ENCODE measurements around the gene ASAH2. TPM values are rescaled to one million over a fixed set of nuclear protein-coding genes. Genes with fewer than 3 reads are reported as not detected.

Gene ASAH2
- total and polyA plus RNA-seq, 2 of the 8 experiments (the other 6 are each of a cell fraction or from before 2014, with no cell fraction given), result 1.2 to 3.1 TPM

DNA sequence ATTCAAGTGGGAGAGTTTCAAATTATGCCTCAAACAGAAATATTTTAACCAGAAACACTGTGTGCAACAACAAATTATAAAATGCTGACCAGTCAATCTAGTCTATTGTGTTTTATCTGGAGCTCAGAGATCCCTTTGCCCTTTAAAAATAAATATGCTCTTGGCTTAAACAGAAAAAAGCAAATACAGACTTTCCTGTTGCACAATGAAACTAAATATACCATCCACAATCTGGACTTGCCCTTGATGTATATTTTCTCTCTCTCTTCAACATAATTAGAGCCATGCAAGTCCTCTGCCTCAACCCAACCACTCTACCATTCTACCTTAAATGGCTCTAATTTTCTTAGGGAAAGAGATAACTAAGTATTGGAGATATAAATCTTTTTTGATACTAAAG lies 34.9 kb downstream of the ASAH2 start:
- CTCF ChIA-PET (ENCODE audit: partially characterized antibody), result interaction anchor here (0.6 kb wide), 1 partner anchor 391 kb away, joined by 3 read pairs; no protein-coding TSS in a partner anchor
- Histone ChIP-seq H2BK5ac (ENCODE audit: low read depth, low read length) (no peak overlapping the region), H3K4me2 (ENCODE audit: insufficient read depth in 1 of 2, low read depth in 2 of 2, low read length in 2 of 2) (peak overlapping the region in 1 of 2 experiments; percentile 31; a peak in 1 of 4 replicates)
- TF ChIP-seq MAFK (IDR thresholded peaks at IDR 0.05; ENCODE audit: low read depth, low read length) (no peak), SIRT6 (IDR thresholded peaks at IDR 0.05; ENCODE audit: low read length) (no peak), NRF1 (IDR thresholded peaks at IDR 0.05; ENCODE audit: low read depth, low read length) (no peak), CTBP2 (IDR thresholded peaks at IDR 0.05; ENCODE audit: borderline replicate concordance, insufficient read depth, insufficient read length, low read length) (no peak), CHD2 (IDR thresholded peaks at IDR 0.05; ENCODE audit: low read length) (no peak), TEAD4 (IDR thresholded peaks at IDR 0.05; ENCODE audit: low read depth, low read length) (no peak), SAP30 (IDR thresholded peaks at IDR 0.05; ENCODE audit: insufficient read depth, insufficient replicate concordance, low read length) (no peak), KDM5A (IDR thresholded peaks at IDR 0.05; ENCODE audit: low read length) (no peak), GTF2F1 (IDR thresholded peaks at IDR 0.05; ENCODE audit: borderline replicate concordance, low read depth, low read length) (no peak), FOSL1 (IDR thresholded peaks at IDR 0.05; ENCODE audit: insufficient read depth, low read depth, low read length) (no peak), RBBP5 (IDR thresholded peaks at IDR 0.05; ENCODE audit: borderline replicate concordance, low read depth, low read length) (no peak), YY1 (IDR thresholded peaks at IDR 0.05; ENCODE audit: low read depth, low read length) (no peak), EGR1 (IDR thresholded peaks at IDR 0.05; ENCODE audit: borderline replicate concordance, low read depth, low read length) (no peak), SP1 (IDR thresholded peaks at IDR 0.05; ENCODE audit: low read depth, low read length) (no peak), TAF1 (IDR thresholded peaks at IDR 0.05; ENCODE audit: low read depth, low read length) (no peak)

More for the DNA sequence above, 34.9 kb downstream of the ASAH2 start:
- DNase-seq (ENCODE audit: low read depth in 1 of 2, low spot score in 2 of 2) (no peak), FAIRE-seq (no peak)
- Histone ChIP-seq H3K9ac (replicated peaks in 1 of 4; ENCODE audit: extremely low read depth in 1 of 4, low read depth in 3 of 4, low read length in 3 of 4) (no peak overlapping the region), H3K79me2 (ENCODE audit: control insufficient read depth in 1 of 2, insufficient read depth in 2 of 2, low read length in 2 of 2) (no peaks in the 10 kb centered on the region), H4K20me1 (replicated peaks in 1 of 2; ENCODE audit: control insufficient read depth in 1 of 2, insufficient read depth in 2 of 2, low read length in 2 of 2) (no peaks in the 10 kb centered on the region), H2BK20ac (ENCODE audit: low read length) (no peak overlapping the region), H4K91ac (replicated peaks; ENCODE audit: insufficient read length, low read length) (no peak overlapping the region), H3K4me3 (ENCODE audit: extremely low read depth in 1 of 4, insufficient read depth in 2 of 4, low read depth in 3 of 4, low read length in 4 of 4) (peak overlapping the region in 2 of 4 experiments; percentile 2 to 5; a peak in 1 of 8 replicates), H3K27me3 (replicated peaks in 1 of 4; ENCODE audit: control insufficient read depth in 3 of 4, extremely low read depth in 1 of 4, insufficient read depth in 3 of 4, low read length in 3 of 4) (no peaks in the 10 kb centered on the region), H2AFZ (ENCODE audit: low read length) (peak overlapping the region; percentile 37), H3K36me3 (ENCODE audit: control insufficient read depth in 2 of 4, insufficient read depth in 4 of 4, low read length in 3 of 4) (no peaks in the 10 kb centered on the region), H3K18ac (ENCODE audit: extremely low read depth, low read length) (no peak overlapping the region), H3K23ac (ENCODE audit: insufficient read length) (no peak overlapping the region), H2BK120ac (replicated peaks; ENCODE audit: low read depth, low read length) (peak overlapping the region; percentile 6), H4K8ac (ENCODE audit: extremely low read depth, insufficient read depth, low read length) (no peak overlapping the region), H2AK5ac (ENCODE audit: low read depth, low read length) (no peak overlapping the region), H3K14ac (ENCODE audit: insufficient read length) (no peak overlapping the region), H3K56ac (replicated peaks; ENCODE audit: insufficient read length, low read depth, low read length) (no peak overlapping the region), H3K23me2 (ENCODE audit: low read depth, low read length) (no peaks in the 10 kb centered on the region), H2BK15ac (ENCODE audit: low read length) (no peak overlapping the region), H3K27ac (ENCODE audit: low read depth, low read length) (no peak overlapping the region), H3K79me1 (ENCODE audit: low read depth, low read length) (no peaks in the 10 kb centered on the region), H3K9me3 (ENCODE audit: insufficient read depth in 2 of 2, low read depth in 1 of 2, low read length in 1 of 2) (no peaks in the 10 kb centered on the region), H3K4me1 (replicated peaks in 1 of 4; ENCODE audit: control insufficient read depth in 3 of 4, insufficient read depth in 4 of 4, low read length in 3 of 4) (peaks cover 0 to 5% (median under 1%) of the 10 kb centered on the region in 4 experiments; a peak in 3 of 7 replicates), H4K5ac (ENCODE audit: insufficient read length, low read depth, low read length) (no peak overlapping the region), H2BK12ac (ENCODE audit: low read depth, low read length) (no peak overlapping the region), H3K4ac (replicated peaks; ENCODE audit: insufficient read length, low read depth, low read length) (no peak overlapping the region)
- POLR2A ChIA-PET (ENCODE audit: partially characterized antibody), result no interaction called here
